Measurements from ENCODE around the gene SKAP2.

- TF ChIP-seq TAF1 (IDR thresholded peaks at IDR 0.05; ENCODE audit: low read depth) (no peak), CTCF (IDR thresholded peaks at IDR 0.05; ENCODE audit: poor library complexity, severe bottlenecking) (no peak), EP300 (conservative IDR thresholded peaks at IDR 0.05; ENCODE audit: poor library complexity, severe bottlenecking) (no peak), EZH2 (IDR thresholded peaks at IDR 0.05; ENCODE audit: borderline replicate concordance, insufficient read depth, low read length, poor library complexity, severe bottlenecking) (no peak), REST (IDR thresholded peaks at IDR 0.05; ENCODE audit: borderline replicate concordance) (no peak)
These were observed 3.3 kb downstream of the SKAP2 start for GRCh38 chr7:26861050-26861449.
